Measurements from ENCODE around the gene TMEM218. TPM values are rescaled to one million over a fixed set of nuclear protein-coding genes. Genes with fewer than 3 reads are reported as not detected.

Gene TMEM218
- total and polyA plus RNA-seq, 8 donors, result 5.6 to 27.1 (median 10.0) TPM

DNA sequence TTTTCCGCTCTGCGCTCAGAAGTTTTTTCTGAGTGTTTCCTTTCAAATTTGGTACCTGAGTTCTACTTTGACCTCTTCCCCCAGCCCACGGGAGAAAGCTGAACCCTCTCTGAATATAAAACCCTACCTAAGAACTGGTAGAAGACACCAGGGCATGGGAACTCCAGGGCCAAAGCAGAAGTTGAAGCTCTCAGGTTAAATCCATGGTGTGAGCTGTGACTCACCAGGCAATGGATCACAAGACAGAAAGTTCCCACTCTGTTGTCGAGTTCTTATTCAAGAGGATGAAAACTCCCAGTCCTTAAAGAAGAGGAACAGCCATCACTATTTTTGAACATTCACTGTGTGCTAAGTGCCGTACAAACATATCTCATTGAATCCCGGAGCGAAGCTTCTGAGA, 8.9 kb downstream of the TMEM218 start:
- ATAC-seq, result peak in 1 of 4 donors; percentile 61
- no peak overlapping the region for H3K4me3 ChIP-seq
- no peak for DNase-seq
- no peak for FAIRE-seq
- H3K9me3 ChIP-seq, result no peaks in the 10 kb centered on the region
- 94 to 95% methylated on average over 7 of the region's 7 CpGs for WGBS, 2 donors
- intact Hi-C loops (cut with DNase I), result no loop called here
- H3K27ac ChIP-seq, result no peak overlapping the region
- H3K27me3 ChIP-seq, result no peaks in the 10 kb centered on the region
- peaks cover 0 to 6% (median 0%) of the 10 kb centered on the region in 3 donors for H3K36me3 ChIP-seq
- H3K4me1 ChIP-seq, result no peaks in the 10 kb centered on the region
- TF ChIP-seq, protein P1, sequence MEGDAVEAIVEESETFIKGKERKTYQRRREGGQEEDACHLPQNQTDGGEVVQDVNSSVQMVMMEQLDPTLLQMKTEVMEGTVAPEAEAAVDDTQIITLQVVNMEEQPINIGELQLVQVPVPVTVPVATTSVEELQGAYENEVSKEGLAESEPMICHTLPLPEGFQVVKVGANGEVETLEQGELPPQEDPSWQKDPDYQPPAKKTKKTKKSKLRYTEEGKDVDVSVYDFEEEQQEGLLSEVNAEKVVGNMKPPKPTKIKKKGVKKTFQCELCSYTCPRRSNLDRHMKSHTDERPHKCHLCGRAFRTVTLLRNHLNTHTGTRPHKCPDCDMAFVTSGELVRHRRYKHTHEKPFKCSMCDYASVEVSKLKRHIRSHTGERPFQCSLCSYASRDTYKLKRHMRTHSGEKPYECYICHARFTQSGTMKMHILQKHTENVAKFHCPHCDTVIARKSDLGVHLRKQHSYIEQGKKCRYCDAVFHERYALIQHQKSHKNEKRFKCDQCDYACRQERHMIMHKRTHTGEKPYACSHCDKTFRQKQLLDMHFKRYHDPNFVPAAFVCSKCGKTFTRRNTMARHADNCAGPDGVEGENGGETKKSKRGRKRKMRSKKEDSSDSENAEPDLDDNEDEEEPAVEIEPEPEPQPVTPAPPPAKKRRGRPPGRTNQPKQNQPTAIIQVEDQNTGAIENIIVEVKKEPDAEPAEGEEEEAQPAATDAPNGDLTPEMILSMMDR (IDR thresholded peaks at IDR 0.05), result no peak

- no peaks in the 10 kb centered on the region for H3K27me3 ChIP-seq
Observed at GRCh38 chr11:125102025-125102424, 9.4 kb downstream of the TMEM218 start.

GRCh38 chr11:125101596-125101995, 9.8 kb downstream of the TMEM218 start:
- ATAC-seq (no peak), FAIRE-seq (no peak), DNase-seq (no peak)
- Histone ChIP-seq H3K9me3 (no peaks in the 10 kb centered on the region), H3K27ac (no peak overlapping the region), H3K36me3 (peaks cover 0 to 14% (median 0%) of the 10 kb centered on the region in 3 donors), H3K4me1 (no peaks in the 10 kb centered on the region), H3K4me3 (no peak overlapping the region), H3K27me3 (no peaks in the 10 kb centered on the region)
- 75 to 86% methylated on average over 3 of the region's 3 CpGs for WGBS, 2 donors
- TF ChIP-seq, protein P1 (IDR thresholded peaks at IDR 0.05), result no peak
- intact Hi-C loops (cut with DNase I), result no loop called here

More at GRCh38 chr11:125102025-125102424, 9.4 kb downstream of the TMEM218 start:
- DNase-seq (no peak), ATAC-seq (no peak), FAIRE-seq (no peak)
- intact Hi-C loops (cut with DNase I), result no loop called here
- 93 to 95% methylated on average over 19 of the region's 19 CpGs for WGBS, 2 donors
- TF ChIP-seq, protein P1 (IDR thresholded peaks at IDR 0.05), result no peak
- H3K36me3 ChIP-seq, result peaks cover 0 to 11% (median 0%) of the 10 kb centered on the region in 3 donors
- H3K27ac ChIP-seq, result no peak overlapping the region
- no peaks in the 10 kb centered on the region for H3K4me1 ChIP-seq
- no peak overlapping the region for H3K4me3 ChIP-seq
- H3K9me3 ChIP-seq, result no peaks in the 10 kb centered on the region

DNA sequence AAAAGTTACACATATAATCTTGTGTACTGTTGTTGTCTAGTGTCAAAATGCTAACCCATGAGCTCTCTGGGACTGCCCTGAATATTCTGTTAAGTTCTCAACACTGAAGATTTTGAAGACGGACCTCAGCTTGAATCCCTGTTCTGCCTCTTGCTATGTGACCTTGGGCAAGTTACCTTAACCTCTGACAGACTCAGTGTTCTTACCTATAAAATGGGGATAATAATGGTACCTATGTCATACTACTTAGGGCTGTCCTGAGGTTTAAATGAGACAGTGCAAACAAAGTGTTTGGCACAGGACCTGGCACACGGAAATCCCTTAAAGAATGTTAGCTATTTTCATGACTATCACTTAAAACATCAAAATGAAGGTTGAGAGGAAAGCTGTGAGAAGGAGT, 11.3 kb downstream of the TMEM218 start:
- no peak overlapping the region for H3K27ac ChIP-seq
- no peaks in the 10 kb centered on the region for H3K9me3 ChIP-seq
- 81 to 84% methylated on average over 2 of the region's 2 CpGs for WGBS, 2 donors
- H3K4me3 ChIP-seq, result no peak overlapping the region
- ATAC-seq (no peak), FAIRE-seq (no peak), DNase-seq (no peak)
- H3K4me1 ChIP-seq, result no peaks in the 10 kb centered on the region
- H3K36me3 ChIP-seq, result peaks cover 0 to 14% (median 0%) of the 10 kb centered on the region in 3 donors
- no peaks in the 10 kb centered on the region for H3K27me3 ChIP-seq
- TF ChIP-seq, protein P1 (IDR thresholded peaks at IDR 0.05), result no peak
- intact Hi-C loops (cut with DNase I), result no loop called here

- no peak overlapping the region for H3K4me3 ChIP-seq
- no peak overlapping the region for H3K27ac ChIP-seq
- intact Hi-C loops (cut with DNase I), result no loop called here
- H3K27me3 ChIP-seq, result no peaks in the 10 kb centered on the region
- no peaks in the 10 kb centered on the region for H3K9me3 ChIP-seq
- WGBS, 2 donors, result 86% methylated on average over 2 of the region's 2 CpGs
- TF ChIP-seq, protein P1 (IDR thresholded peaks at IDR 0.05), result no peak
- peaks cover 0 to 10% (median 0%) of the 10 kb centered on the region in 3 donors for H3K36me3 ChIP-seq
- DNase-seq (no peak), ATAC-seq (no peak), FAIRE-seq (no peak)
- H3K4me1 ChIP-seq, result no peaks in the 10 kb centered on the region
Observed at GRCh38 chr11:125094731-125095130, 16.7 kb downstream of the TMEM218 start.

Measured in pancreas (tissue), 10 donors.